ENCODE data around the gene TIMM22.

TIMM22 gene

GRCh38 chr17:1008008-1008761, 11.3 kb downstream of the TIMM22 start:
- H3K27ac ChIP-seq (replicated peaks), result no peak overlapping the region
- no peaks in the 10 kb centered on the region for H3K27me3 ChIP-seq (ENCODE audit: insufficient read depth, poor library complexity, severe bottlenecking)
- DNase-seq (ENCODE audit: low read depth in 1 of 2, low spot score in 1 of 2), result no peak
- TF ChIP-seq SPI1 (IDR thresholded peaks at IDR 0.05; ENCODE audit: borderline replicate concordance, low read depth), result no peak
- no peak for TF ChIP-seq REST (IDR thresholded peaks at IDR 0.05; ENCODE audit: insufficient replicate concordance, low read depth)
- no peak for TF ChIP-seq GABPA (IDR thresholded peaks at IDR 0.05; ENCODE audit: low read depth)
- TF ChIP-seq POLR2AphosphoS5 (IDR thresholded peaks at IDR 0.05; ENCODE audit: low read depth), result no peak
- TF ChIP-seq, protein P1, sequence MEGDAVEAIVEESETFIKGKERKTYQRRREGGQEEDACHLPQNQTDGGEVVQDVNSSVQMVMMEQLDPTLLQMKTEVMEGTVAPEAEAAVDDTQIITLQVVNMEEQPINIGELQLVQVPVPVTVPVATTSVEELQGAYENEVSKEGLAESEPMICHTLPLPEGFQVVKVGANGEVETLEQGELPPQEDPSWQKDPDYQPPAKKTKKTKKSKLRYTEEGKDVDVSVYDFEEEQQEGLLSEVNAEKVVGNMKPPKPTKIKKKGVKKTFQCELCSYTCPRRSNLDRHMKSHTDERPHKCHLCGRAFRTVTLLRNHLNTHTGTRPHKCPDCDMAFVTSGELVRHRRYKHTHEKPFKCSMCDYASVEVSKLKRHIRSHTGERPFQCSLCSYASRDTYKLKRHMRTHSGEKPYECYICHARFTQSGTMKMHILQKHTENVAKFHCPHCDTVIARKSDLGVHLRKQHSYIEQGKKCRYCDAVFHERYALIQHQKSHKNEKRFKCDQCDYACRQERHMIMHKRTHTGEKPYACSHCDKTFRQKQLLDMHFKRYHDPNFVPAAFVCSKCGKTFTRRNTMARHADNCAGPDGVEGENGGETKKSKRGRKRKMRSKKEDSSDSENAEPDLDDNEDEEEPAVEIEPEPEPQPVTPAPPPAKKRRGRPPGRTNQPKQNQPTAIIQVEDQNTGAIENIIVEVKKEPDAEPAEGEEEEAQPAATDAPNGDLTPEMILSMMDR (IDR thresholded peaks at IDR 0.05; ENCODE audit: insufficient read depth, low read length), result no peak
- no peak overlapping the region for H3K4me3 ChIP-seq (replicated peaks; ENCODE audit: insufficient read depth, low read length)

GRCh38 chr17:1009229-1010085, 12.5 kb downstream of the TIMM22 start:
- Histone ChIP-seq H3K27ac (replicated peaks) (no peak overlapping the region), H3K27me3 (ENCODE audit: insufficient read depth, poor library complexity, severe bottlenecking) (no peaks in the 10 kb centered on the region), H3K4me3 (replicated peaks; ENCODE audit: insufficient read depth, low read length) (no peak overlapping the region)
- no peak for DNase-seq (ENCODE audit: low read depth in 1 of 2, low spot score in 1 of 2)
- TF ChIP-seq POLR2AphosphoS5 (IDR thresholded peaks at IDR 0.05; ENCODE audit: low read depth) (no peak), GABPA (IDR thresholded peaks at IDR 0.05; ENCODE audit: low read depth) (no peak), REST (IDR thresholded peaks at IDR 0.05; ENCODE audit: insufficient replicate concordance, low read depth) (no peak), SPI1 (IDR thresholded peaks at IDR 0.05; ENCODE audit: borderline replicate concordance, low read depth) (no peak)
- TF ChIP-seq, protein P1 (IDR thresholded peaks at IDR 0.05; ENCODE audit: insufficient read depth, low read length), result no peak

- no peak for TF ChIP-seq GABPA (IDR thresholded peaks at IDR 0.05; ENCODE audit: low read depth)
- TF ChIP-seq POLR2AphosphoS5 (IDR thresholded peaks at IDR 0.05; ENCODE audit: low read depth), result no peak
- TF ChIP-seq, protein P1 (IDR thresholded peaks at IDR 0.05; ENCODE audit: insufficient read depth, low read length), result no peak
- TF ChIP-seq REST (IDR thresholded peaks at IDR 0.05; ENCODE audit: insufficient replicate concordance, low read depth), result no peak
- no peak for TF ChIP-seq SPI1 (IDR thresholded peaks at IDR 0.05; ENCODE audit: borderline replicate concordance, low read depth)
- Histone ChIP-seq H3K4me3 (replicated peaks; ENCODE audit: insufficient read depth, low read length) (no peak overlapping the region), H3K27ac (replicated peaks) (no peak overlapping the region), H3K27me3 (ENCODE audit: insufficient read depth, poor library complexity, severe bottlenecking) (no peaks in the 10 kb centered on the region)
- no peak for DNase-seq (ENCODE audit: low read depth in 1 of 2, low spot score in 1 of 2)
Measured at GRCh38 chr17:1010086-1010450, 13.1 kb downstream of the TIMM22 start.

All from HL-60 (cell line).